ENCODE data around the gene ALOX12B.

- no peak for TF ChIP-seq CTCF (IDR thresholded peaks at IDR 0.05)
- no peak for TF ChIP-seq POLR2AphosphoS5 (IDR thresholded peaks at IDR 0.05)
- TF ChIP-seq POLR2A (IDR thresholded peaks at IDR 0.05) = no peak
Measured at GRCh38 chr17:8053600-8053999, 33.9 kb downstream of the ALOX12B start.
